AG10803 (cell line): ENCODE measurements around the gene MB.

ENCODE experiments used
- DNase-seq: peaks from one replicate; pipeline ENCODE4 v3.0.0; 2010; ENCODE audit warnings: low read depth
- H3K4me3 ChIP-seq: 2 replicates; pipeline ENCODE4 v1.5.1; 2011; ENCODE audit warnings: mild to moderate bottlenecking, low read length, control low read depth
- TF ChIP-seq, protein P1 (sequence below): conservative IDR thresholded peaks from 2 replicates; pipeline ENCODE4 v1.5.1; 2011; ENCODE audit warnings: mild to moderate bottlenecking, low read length, control low read depth, inconsistent platforms

MB gene

GRCh38 chr22:35609261-35609660, 7.9 kb downstream of the MB start:
- no peak for DNase-seq
- TF ChIP-seq, protein P1, sequence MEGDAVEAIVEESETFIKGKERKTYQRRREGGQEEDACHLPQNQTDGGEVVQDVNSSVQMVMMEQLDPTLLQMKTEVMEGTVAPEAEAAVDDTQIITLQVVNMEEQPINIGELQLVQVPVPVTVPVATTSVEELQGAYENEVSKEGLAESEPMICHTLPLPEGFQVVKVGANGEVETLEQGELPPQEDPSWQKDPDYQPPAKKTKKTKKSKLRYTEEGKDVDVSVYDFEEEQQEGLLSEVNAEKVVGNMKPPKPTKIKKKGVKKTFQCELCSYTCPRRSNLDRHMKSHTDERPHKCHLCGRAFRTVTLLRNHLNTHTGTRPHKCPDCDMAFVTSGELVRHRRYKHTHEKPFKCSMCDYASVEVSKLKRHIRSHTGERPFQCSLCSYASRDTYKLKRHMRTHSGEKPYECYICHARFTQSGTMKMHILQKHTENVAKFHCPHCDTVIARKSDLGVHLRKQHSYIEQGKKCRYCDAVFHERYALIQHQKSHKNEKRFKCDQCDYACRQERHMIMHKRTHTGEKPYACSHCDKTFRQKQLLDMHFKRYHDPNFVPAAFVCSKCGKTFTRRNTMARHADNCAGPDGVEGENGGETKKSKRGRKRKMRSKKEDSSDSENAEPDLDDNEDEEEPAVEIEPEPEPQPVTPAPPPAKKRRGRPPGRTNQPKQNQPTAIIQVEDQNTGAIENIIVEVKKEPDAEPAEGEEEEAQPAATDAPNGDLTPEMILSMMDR: no peak
- H3K4me3 ChIP-seq: no peak overlapping the region

GRCh38 chr22:35608088-35608487, 9.0 kb downstream of the MB start:
- H3K4me3 ChIP-seq: no peak overlapping the region
- TF ChIP-seq, protein P1: no peak
- DNase-seq: no peak

DNA sequence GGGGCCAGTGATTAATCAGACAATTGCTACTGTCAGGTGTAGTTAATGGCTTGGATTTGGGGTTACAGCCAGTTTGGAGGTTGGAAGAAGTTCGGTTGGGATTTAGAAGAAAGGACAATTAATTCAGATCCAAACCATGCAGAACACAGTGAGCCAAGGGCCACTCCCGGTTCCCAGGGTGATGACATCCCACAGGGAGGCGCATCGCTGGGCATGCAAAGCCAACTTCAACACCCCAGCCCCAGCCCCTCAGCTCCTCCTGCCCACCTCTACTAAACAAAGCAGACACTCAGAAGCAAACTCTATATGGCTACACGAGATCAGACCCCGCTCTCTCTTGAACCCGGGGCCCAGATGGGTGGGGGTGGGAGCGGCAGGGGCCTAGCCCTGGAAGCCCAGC, 10.2 kb downstream of the MB start:
- TF ChIP-seq, protein P1: no peak
- DNase-seq: no peak
- H3K4me3 ChIP-seq: no peak overlapping the region

- TF ChIP-seq, protein P1: no peak
- no peak for DNase-seq
- H3K4me3 ChIP-seq: no peak overlapping the region
These were observed 11.2 kb downstream of the MB start for GRCh38 chr22:35605851-35606481.

- no peak for DNase-seq
- no peak overlapping the region for H3K4me3 ChIP-seq
- TF ChIP-seq, protein P1: no peak
These were observed 11.8 kb downstream of the MB start for GRCh38 chr22:35605369-35605680.

GRCh38 chr22:35604621-35605368, 12.3 kb downstream of the MB start:
- peak; percentile 9 for DNase-seq
- no peak overlapping the region for H3K4me3 ChIP-seq
- TF ChIP-seq, protein P1: no peak
